ENCODE data around the gene TFPT. TPM values are rescaled to one million over a fixed set of nuclear protein-coding genes. Genes with fewer than 3 reads are reported as not detected.

Gene TFPT
- total RNA-seq, 1 donor from 2014 or later: 22.1 TPM

GRCh38 chr19:54162241-54162805, 46.9 kb upstream of the TFPT start:
- DNase-seq (peak; percentile 93), ATAC-seq (peak; percentile 64 to 69)
- Histone ChIP-seq H3K9me3 (no peaks in the 10 kb centered on the region), H3K4me3 (peak overlapping the region; percentile 54), H3K27me3 (ENCODE audit: low read depth) (peaks cover 4% of the 10 kb centered on the region), H3K4me1 (peaks cover 53% of the 10 kb centered on the region), H3K36me3 (peaks cover 9% of the 10 kb centered on the region), H3K27ac (peak overlapping the region; percentile 28)
- intact Hi-C loops (cut with DNase I): no loop called here
- no peak for TF ChIP-seq CTCF (IDR thresholded peaks at IDR 0.05)

- Histone ChIP-seq H3K27ac (peak overlapping the region; percentile 86), H3K27me3 (ENCODE audit: low read depth) (peaks cover 4% of the 10 kb centered on the region), H3K9me3 (no peaks in the 10 kb centered on the region), H3K36me3 (peaks cover 24% of the 10 kb centered on the region), H3K4me3 (peak overlapping the region; percentile 79), H3K4me1 (peaks cover 53% of the 10 kb centered on the region)
- TF ChIP-seq CTCF (IDR thresholded peaks at IDR 0.05): no peak
- ATAC-seq (no peak), DNase-seq (no peak)
- intact Hi-C loops (cut with DNase I): no loop called here
These were observed 45.4 kb upstream of the TFPT start for GRCh38 chr19:54160854-54161253.

- Histone ChIP-seq H3K4me1 (peaks cover 53% of the 10 kb centered on the region), H3K4me3 (peak overlapping the region; percentile 79), H3K27ac (peak overlapping the region; percentile 86), H3K9me3 (no peaks in the 10 kb centered on the region), H3K27me3 (ENCODE audit: low read depth) (peaks cover 1% of the 10 kb centered on the region), H3K36me3 (peaks cover 29% of the 10 kb centered on the region)
- ATAC-seq (no peak), DNase-seq (no peak)
- no peak for TF ChIP-seq CTCF (IDR thresholded peaks at IDR 0.05)
- intact Hi-C loops (cut with DNase I): no loop called here
These were observed 44.8 kb upstream of the TFPT start for GRCh38 chr19:54160182-54160811.

GRCh38 chr19:54159352-54160181, 44.1 kb upstream of the TFPT start, which contains the start of gene LENG1:
LENG1 (minus strand) TSS chr19:54159721; CDS start chr19:54159695, 26 bp downstream.
- H3K4me3 ChIP-seq: peak within 1 kb of the TSS; percentile 79
- H3K27me3 ChIP-seq (ENCODE audit: low read depth): no peaks in the 10 kb centered on the region
- intact Hi-C loops (cut with DNase I): no loop called here
- ATAC-seq (peak; percentile 93 to 95), DNase-seq (peak; percentile 100)
- H3K9me3 ChIP-seq: no peaks in the 10 kb centered on the region
- peaks cover 37% of the 10 kb centered on the region for H3K36me3 ChIP-seq
- no peak for TF ChIP-seq CTCF (IDR thresholded peaks at IDR 0.05)
- H3K4me1 ChIP-seq: peaks cover 49% of the 10 kb centered on the region
- peak within 1 kb of the TSS; percentile 98 for H3K27ac ChIP-seq

- ATAC-seq: no peak
- no peak for TF ChIP-seq CTCF (IDR thresholded peaks at IDR 0.05)
- peaks cover 44% of the 10 kb centered on the region for H3K4me1 ChIP-seq
- H3K4me3 ChIP-seq: peak overlapping the region; percentile 79
- intact Hi-C loops (cut with DNase I): no loop called here
- H3K9me3 ChIP-seq: no peaks in the 10 kb centered on the region
- peak overlapping the region; percentile 98 for H3K27ac ChIP-seq
- DNase-seq: no peak
- no peaks in the 10 kb centered on the region for H3K27me3 ChIP-seq (ENCODE audit: low read depth)
- peaks cover 44% of the 10 kb centered on the region for H3K36me3 ChIP-seq
These were observed 43.4 kb upstream of the TFPT start for GRCh38 chr19:54158812-54159351.

Data from lower lobe of right lung (tissue), 2 donors.